Small intestine (tissue), 7 donors: ENCODE results near the gene KRTAP4-8. TPM values are rescaled to one million over a fixed set of nuclear protein-coding genes. Genes with fewer than 3 reads are reported as not detected.
"Not testable (repeated sequence)": the region's sequence is repeated elsewhere in the genome, so short reads cannot be mapped to it uniquely, and the experiment has no call there.

Experiments used
- DNase-seq, 2 donors: peaks; one replicate each; pipeline versions ENCODE4 v3.0.0 to v3.0.0-alpha.2; 2013
- FAIRE-seq: peaks from 2 replicates; lab custom pipeline; 2012; peaks lifted over from hg19 to GRCh38; lab: Jason Lieb, UNC
- H3K27ac ChIP-seq, 3 donors: one replicate each; pipeline ENCODE4 v1.5.1; 2013; ENCODE audit warnings: low read length in 2 of 3, mild to moderate bottlenecking in 2 of 3, control low read depth in 1 of 3, inconsistent platforms in 1 of 3, low read depth in 1 of 3, moderate library complexity in 1 of 3
- H3K27me3 ChIP-seq, 3 donors: one replicate each; pipeline ENCODE4 v1.6.1; 2013; ENCODE audit warnings: low read length in 3 of 3, inconsistent platforms in 1 of 3; ENCODE audit not compliant: control insufficient read depth in 3 of 3, insufficient read depth in 3 of 3
- H3K36me3 ChIP-seq, 3 donors: one replicate each; pipeline ENCODE4 v1.6.1; 2013; ENCODE audit warnings: low read length in 3 of 3, inconsistent platforms in 1 of 3, low read depth in 1 of 3, mild to moderate bottlenecking in 1 of 3, moderate library complexity in 1 of 3; ENCODE audit not compliant: control insufficient read depth in 3 of 3, insufficient read depth in 2 of 3
- H3K4me1 ChIP-seq, 3 donors: one replicate each; pipeline ENCODE4 v1.6.1; 2013; ENCODE audit warnings: low read length in 2 of 3, inconsistent platforms in 1 of 3, low read depth in 1 of 3, mild to moderate bottlenecking in 1 of 3, moderate library complexity in 1 of 3; ENCODE audit not compliant: control insufficient read depth in 3 of 3, insufficient read depth in 2 of 3
- H3K4me3 ChIP-seq, 3 donors: one replicate each; pipeline ENCODE4 v1.5.1; 2013; ENCODE audit warnings: low read length in 3 of 3, control low read depth in 1 of 3, inconsistent platforms in 1 of 3, low read depth in 1 of 3, mild to moderate bottlenecking in 1 of 3, moderate library complexity in 1 of 3
- H3K9me3 ChIP-seq, 2 donors: one replicate each; pipeline ENCODE4 v1.6.1; 2013; ENCODE audit warnings: low read depth in 1 of 2, low read length in 1 of 2; ENCODE audit not compliant: control insufficient read depth in 2 of 2, insufficient read depth in 1 of 2
- WGBS, 3 donors: extraction: QIAGEN DNeasy Blood & Tissue Kit; methylation state at CpG; one replicate each; pipeline ENCODE4 v1.1.7; 2013; 5-methylcytosine and 5-hydroxymethylcytosine counted together
- polyA plus RNA-seq, 4 donors: library from polyadenylated mRNA; stranded (reverse) in 3 of 4; unstranded in 1 of 4; fragments of 200-250 nt in 3 of 4; fragments of 120-200 nt in 1 of 4; gene quantifications; one replicate each; pipeline versions ENCODE4 v1.2.1 to v1.2.3, GENCODE V29; 2013
- donor health status: healthy with polysubstance abuse.
- donor health status: control.
- donor health status: control.
- donor health status: Bipolar disorder and iron deficiency.
- donor health status: healthy.

Gene KRTAP4-8
- polyA plus RNA-seq, 4 donors: not detected

- H3K36me3 ChIP-seq, H3K4me3 ChIP-seq, H3K4me1 ChIP-seq, H3K27me3 ChIP-seq, H3K9me3 ChIP-seq, FAIRE-seq, H3K27ac ChIP-seq, DNase-seq: not testable (repeated sequence)
- WGBS, 3 donors: 70 to 87% (median 81%) methylated on average over 9 to 10 of the region's 10 CpGs
Observed at GRCh38 chr17:41117846-41118386, 20.0 kb upstream of the KRTAP4-8 start, which contains the start of gene KRTAP4-11. Gene KRTAP4-11 (minus strand): TSS chr17:41118373. CDS start chr17:41118315, 58 bp downstream.

- no peaks in the 10 kb centered on the region for H3K36me3 ChIP-seq
Observed at GRCh38 chr17:41116297-41116696, 18.4 kb upstream of the KRTAP4-8 start.

DNA sequence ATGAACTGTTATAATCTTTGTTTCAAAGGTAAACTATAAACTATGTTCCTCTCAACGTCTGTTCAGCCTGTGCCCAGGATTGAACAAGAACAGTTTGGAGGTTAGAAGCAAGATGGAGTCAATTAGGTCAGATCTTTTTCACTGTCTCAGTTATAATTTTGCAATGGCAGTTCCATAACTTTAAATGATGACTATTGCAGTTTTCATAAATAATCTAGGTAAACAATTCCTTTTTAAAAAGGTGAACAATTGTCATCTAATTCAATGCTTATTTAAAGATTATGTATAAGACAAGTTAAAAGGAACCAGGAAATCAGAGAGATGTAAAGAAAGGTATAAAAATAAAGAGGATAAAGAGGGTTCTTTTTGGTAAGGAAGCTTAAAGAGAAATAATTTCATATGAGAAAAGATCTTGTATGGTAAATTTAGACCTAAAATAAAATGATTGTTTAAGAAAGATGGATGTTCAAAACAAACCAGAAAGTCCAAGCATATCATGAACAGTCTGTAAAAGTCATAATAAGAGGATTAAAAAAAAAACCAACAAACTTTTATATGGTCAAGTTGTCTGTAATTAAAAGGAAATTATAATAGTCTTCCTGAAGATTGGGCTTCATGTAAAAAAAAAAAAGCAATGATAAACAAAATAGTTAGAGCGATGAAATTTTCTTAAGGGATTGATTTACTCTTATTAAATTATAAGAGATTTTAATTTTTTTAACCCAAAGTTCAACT lies 13.4 kb upstream of the KRTAP4-8 start:
- Histone ChIP-seq H3K27ac (no peak overlapping the region), H3K4me3 (no peak overlapping the region), H3K36me3 (no peaks in the 10 kb centered on the region), H3K9me3 (peaks cover 0 to 2% of the 10 kb centered on the region in 2 donors), H3K27me3 (peaks cover 0 to 6% (median 0%) of the 10 kb centered on the region in 3 donors), H3K4me1 (no peaks in the 10 kb centered on the region)
- DNase-seq (no peak), FAIRE-seq (no peak)
- 77 to 80% (median 78%) methylated on average over 2 of the region's 2 CpGs for WGBS, 3 donors

More at GRCh38 chr17:41116297-41116696, 18.4 kb upstream of the KRTAP4-8 start:
- Histone ChIP-seq H3K9me3 (peaks cover 0 to 2% of the 10 kb centered on the region in 2 donors), H3K4me3 (no peak overlapping the region), H3K27me3 (peaks cover 0 to 5% (median 0%) of the 10 kb centered on the region in 3 donors), H3K4me1 (no peaks in the 10 kb centered on the region), H3K27ac (no peak overlapping the region)
- FAIRE-seq: no peak
- no peak for DNase-seq
- WGBS, 3 donors: 27 to 58% (median 40%) methylated on average over 5 of the region's 5 CpGs

DNA sequence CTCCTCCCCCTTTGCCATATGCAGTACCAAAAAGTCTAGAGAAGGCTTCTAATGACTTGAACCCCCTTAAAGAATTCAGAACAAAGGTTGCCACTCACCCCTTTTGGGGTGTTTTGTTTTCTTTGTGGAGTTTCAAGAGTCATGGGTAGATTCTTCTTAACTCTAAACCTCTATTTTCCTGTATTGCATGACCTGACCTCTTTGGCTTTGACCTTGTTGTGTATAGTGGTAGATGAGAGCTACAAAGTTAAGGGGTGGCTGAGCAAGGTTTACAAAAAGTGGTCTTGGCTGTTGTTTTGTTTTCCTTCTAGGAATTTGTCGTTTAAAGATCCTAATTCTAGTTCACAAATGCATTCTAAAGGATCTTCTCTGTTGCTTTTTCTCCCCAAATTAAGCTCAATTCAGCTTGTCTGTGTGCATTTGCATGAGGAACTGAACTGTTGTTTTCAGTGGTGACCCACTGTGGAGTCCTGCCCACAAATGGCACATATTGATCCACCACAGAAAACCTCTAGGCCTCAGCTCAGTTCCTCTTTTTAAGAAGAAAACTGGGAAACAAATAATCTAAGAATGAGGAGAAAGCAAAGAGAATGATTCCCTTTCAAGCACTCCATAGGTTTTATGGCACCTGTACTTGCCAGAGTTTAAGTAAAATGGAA lies 10.9 kb upstream of the KRTAP4-8 start:
- not testable (repeated sequence) for H3K27ac ChIP-seq, H3K9me3 ChIP-seq, H3K27me3 ChIP-seq, FAIRE-seq, H3K4me1 ChIP-seq, DNase-seq, H3K4me3 ChIP-seq, H3K36me3 ChIP-seq
- 0 to 29% (median 27%) methylated on average over 1 of the region's 1 CpG for WGBS, 3 donors

DNA sequence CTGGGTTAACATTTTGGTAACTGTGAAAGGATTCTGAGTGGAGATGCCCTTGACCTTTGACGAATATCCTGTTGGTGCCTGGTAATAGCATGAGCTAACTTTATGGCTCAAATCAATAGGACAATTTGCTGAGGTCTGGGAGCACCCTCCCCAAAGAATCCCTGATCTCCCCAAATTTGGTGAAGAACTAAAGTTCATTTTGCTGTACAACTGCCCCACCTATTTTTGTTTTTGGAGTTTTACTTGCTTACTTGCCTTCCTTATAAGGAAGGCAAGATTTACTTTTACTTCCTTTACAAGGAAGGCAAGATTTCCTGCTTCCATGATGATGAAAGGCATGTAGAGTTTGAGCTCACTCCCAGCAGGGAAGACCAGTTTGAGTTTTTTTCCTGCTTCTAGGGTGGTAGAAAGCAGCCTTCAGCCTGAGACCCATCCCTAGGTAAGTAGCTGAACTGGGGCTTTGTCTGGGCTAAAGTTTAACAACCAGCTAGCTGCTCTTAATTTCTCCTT lies 10.1 kb upstream of the KRTAP4-8 start:
- no peak overlapping the region for H3K4me3 ChIP-seq
- WGBS, 3 donors: 29 to 69% (median 59%) methylated on average over 1 of the region's 1 CpG
- peaks cover 0 to 1% (median 0%) of the 10 kb centered on the region in 3 donors for H3K27me3 ChIP-seq
- FAIRE-seq (no peak), DNase-seq (no peak)
- no peak overlapping the region for H3K27ac ChIP-seq
- no peaks in the 10 kb centered on the region for H3K36me3 ChIP-seq
- no peaks in the 10 kb centered on the region for H3K4me1 ChIP-seq
- no peaks in the 10 kb centered on the region for H3K9me3 ChIP-seq

GRCh38 chr17:41105347-41105746 lies 7.4 kb upstream of the KRTAP4-8 start, which contains the start of gene KRTAP4-9:
Gene KRTAP4-9 (plus strand): TSS chr17:41105389. CDS start chr17:41105389, 0 bp downstream.
- WGBS, 3 donors: 68 to 75% (median 73%) methylated on average over 4 to 10 of the region's 10 CpGs
- not testable (repeated sequence) for FAIRE-seq

GRCh38 chr17:41104386-41105038 lies 6.6 kb upstream of the KRTAP4-8 start:
- FAIRE-seq, H3K27me3 ChIP-seq, H3K27ac ChIP-seq, H3K9me3 ChIP-seq, H3K4me1 ChIP-seq, H3K4me3 ChIP-seq, DNase-seq, H3K36me3 ChIP-seq: not testable (repeated sequence)
- WGBS, 3 donors: 58 to 73% (median 68%) methylated on average over 2 of the region's 2 CpGs

More at GRCh38 chr17:41105347-41105746, 7.4 kb upstream of the KRTAP4-8 start, which contains the start of gene KRTAP4-9:
- not testable (repeated sequence) for H3K36me3 ChIP-seq, H3K27ac ChIP-seq, H3K4me3 ChIP-seq, DNase-seq, H3K9me3 ChIP-seq, H3K27me3 ChIP-seq, H3K4me1 ChIP-seq

- no peaks in the 10 kb centered on the region for H3K9me3 ChIP-seq
- H3K27me3 ChIP-seq: peaks cover 0 to 2% (median 1%) of the 10 kb centered on the region in 3 donors
- no peaks in the 10 kb centered on the region for H3K36me3 ChIP-seq
- no peak overlapping the region for H3K4me3 ChIP-seq
- H3K4me1 ChIP-seq: no peaks in the 10 kb centered on the region
- FAIRE-seq (no peak), DNase-seq (no peak)
- WGBS, 3 donors: 92 to 100% (median 100%) methylated on average over 1 of the region's 1 CpG
- H3K27ac ChIP-seq: no peak overlapping the region
Observed at GRCh38 chr17:41103896-41104295, 6.0 kb upstream of the KRTAP4-8 start.
